Neuron (in vitro differentiated cells): ENCODE measurements around the gene C2orf69.

ENCODE experiments used
- H2AFZ ChIP-seq: one replicate; pipeline ENCODE4 v1.6.1; 2013; ENCODE audit warnings: low read depth, mild to moderate bottlenecking, inconsistent platforms, low read length, moderate library complexity
- H3K27me3 ChIP-seq: one replicate; pipeline ENCODE4 v1.6.1; 2013; ENCODE audit warnings: low read length; ENCODE audit not compliant: insufficient read depth
- H3K36me3 ChIP-seq: one replicate; pipeline ENCODE4 v1.6.1; 2013; ENCODE audit warnings: low read length; ENCODE audit not compliant: insufficient read depth
- H3K4me1 ChIP-seq: one replicate; pipeline ENCODE4 v1.6.1; 2013; ENCODE audit warnings: low read length; ENCODE audit not compliant: insufficient read depth
- H3K4me3 ChIP-seq: 2 replicates; pipeline ENCODE4 v1.5.1; 2013; ENCODE audit warnings: mild to moderate bottlenecking, low read length, moderate library complexity
- H3K9me3 ChIP-seq: one replicate; pipeline ENCODE4 v1.6.1; 2013; ENCODE audit warnings: low read length

C2orf69 gene

DNA sequence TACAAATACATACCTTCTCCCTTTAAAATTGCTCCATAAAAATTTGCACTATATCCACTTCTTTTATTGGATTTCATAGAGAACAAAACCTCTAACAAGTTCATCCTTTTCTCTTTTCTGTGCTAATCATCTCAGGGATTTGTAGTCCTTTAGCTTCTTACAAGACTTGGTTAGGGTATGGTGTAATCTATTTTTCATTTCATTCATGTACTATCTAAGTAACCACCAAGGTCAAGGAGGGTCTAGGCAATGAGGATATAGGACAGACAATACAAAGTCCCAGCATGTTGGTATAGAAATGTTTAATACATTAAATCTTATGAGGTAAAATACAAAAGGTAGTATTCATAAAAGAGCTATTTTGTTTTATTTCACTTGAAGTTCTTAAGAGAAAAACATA, 17.5 kb downstream of the C2orf69 start:
- Histone ChIP-seq H3K9me3 (no peaks in the 10 kb centered on the region), H2AFZ (no peak overlapping the region), H3K4me3 (no peak overlapping the region), H3K36me3 (peaks cover 52% of the 10 kb centered on the region), H3K4me1 (no peaks in the 10 kb centered on the region), H3K27me3 (no peaks in the 10 kb centered on the region)

DNA sequence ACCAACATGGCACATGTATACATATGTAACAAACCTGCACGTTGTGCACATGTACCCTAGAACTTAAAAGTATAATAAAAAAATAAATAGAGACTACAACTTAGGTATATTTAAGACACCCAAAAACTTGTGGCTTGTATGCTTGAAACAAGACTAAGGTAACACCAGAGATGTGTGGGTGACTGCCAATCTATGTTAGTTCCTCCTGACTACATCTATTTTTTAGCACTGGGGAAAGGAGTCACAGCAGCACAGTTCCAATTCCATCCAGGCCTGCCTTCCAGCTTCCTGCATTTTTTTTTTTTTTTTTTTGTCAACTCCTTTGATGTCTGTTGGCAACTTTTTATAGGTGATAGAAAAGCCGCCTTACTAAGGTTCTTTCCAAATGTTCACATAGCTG, 18.2 kb downstream of the C2orf69 start:
- Histone ChIP-seq H3K36me3 (peaks cover 56% of the 10 kb centered on the region), H3K4me3 (no peak overlapping the region), H3K4me1 (no peaks in the 10 kb centered on the region), H3K27me3 (no peaks in the 10 kb centered on the region), H3K9me3 (no peaks in the 10 kb centered on the region), H2AFZ (no peak overlapping the region)

DNA sequence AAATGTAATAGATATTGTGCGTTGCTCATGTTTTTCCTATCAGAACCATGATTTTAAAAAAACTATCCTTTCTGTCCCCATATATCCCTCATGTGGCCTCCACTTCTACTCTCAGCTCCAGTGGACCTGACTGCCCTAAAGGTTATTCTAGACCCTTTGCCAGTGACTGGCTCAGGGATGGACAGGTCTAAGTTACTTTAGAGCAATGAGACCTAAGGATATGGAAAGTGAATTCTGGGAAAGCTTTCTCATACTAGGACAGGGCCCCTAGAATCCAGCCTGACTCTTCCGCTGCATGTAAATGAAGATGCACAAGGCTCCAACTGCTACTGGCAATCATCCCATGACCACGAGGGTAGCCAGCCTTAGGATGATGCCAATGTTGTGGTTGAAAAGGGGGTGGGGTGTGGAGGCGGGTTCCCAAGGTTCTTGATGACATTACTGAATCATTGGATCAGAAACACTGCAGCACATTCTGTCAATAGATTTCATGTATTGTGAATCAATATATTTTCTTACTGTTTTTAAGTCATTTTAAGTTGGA, 21.3 kb downstream of the C2orf69 start:
- Histone ChIP-seq H3K9me3 (no peaks in the 10 kb centered on the region), H3K36me3 (peaks cover 62% of the 10 kb centered on the region), H3K4me3 (no peak overlapping the region), H2AFZ (no peak overlapping the region), H3K27me3 (no peaks in the 10 kb centered on the region), H3K4me1 (no peaks in the 10 kb centered on the region)

DNA sequence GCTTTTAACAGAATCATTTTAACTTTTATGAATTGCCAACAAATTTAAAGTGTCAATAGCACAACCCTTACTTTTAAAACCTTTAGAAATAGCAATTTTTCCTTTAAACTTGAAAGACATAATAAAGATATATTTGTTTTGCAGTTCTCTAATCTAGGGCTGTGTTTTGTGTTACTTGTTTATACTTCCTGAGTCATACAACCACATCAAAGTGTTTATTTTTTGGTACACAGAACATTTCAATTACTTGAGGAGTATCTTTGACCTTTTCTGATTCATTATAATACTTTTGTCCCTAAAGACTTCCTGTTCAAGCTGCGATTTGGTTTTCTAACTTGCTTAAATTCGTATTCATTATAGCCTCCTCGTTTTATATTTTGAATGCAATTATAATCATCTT, 22.4 kb downstream of the C2orf69 start:
- Histone ChIP-seq H3K4me1 (no peaks in the 10 kb centered on the region), H3K4me3 (no peak overlapping the region), H3K27me3 (no peaks in the 10 kb centered on the region), H2AFZ (no peak overlapping the region), H3K9me3 (no peaks in the 10 kb centered on the region), H3K36me3 (peaks cover 65% of the 10 kb centered on the region)

DNA sequence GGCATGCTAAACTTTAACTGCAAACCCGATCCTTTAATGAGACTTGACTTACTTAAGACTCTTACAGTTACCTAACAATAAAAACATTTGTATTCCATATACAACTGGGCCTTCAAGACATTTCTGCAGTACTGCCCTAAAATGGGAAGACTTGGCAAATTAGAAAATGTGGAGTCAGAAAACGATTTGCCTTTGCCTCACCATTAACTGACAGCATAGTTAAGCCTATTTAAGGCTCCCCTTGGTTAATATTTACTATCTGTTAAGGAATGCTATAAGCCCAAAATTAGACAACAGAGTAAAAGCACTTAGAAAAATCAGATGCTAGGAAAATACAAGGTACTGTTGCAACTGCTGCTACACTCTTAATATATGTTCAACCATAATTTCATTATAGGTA, 25.5 kb downstream of the C2orf69 start:
- no peaks in the 10 kb centered on the region for H3K4me1 ChIP-seq
- no peak overlapping the region for H3K4me3 ChIP-seq
- H3K27me3 ChIP-seq = no peaks in the 10 kb centered on the region
- H3K9me3 ChIP-seq = no peaks in the 10 kb centered on the region
- H3K36me3 ChIP-seq = peaks cover 61% of the 10 kb centered on the region
- H2AFZ ChIP-seq = no peak overlapping the region

DNA sequence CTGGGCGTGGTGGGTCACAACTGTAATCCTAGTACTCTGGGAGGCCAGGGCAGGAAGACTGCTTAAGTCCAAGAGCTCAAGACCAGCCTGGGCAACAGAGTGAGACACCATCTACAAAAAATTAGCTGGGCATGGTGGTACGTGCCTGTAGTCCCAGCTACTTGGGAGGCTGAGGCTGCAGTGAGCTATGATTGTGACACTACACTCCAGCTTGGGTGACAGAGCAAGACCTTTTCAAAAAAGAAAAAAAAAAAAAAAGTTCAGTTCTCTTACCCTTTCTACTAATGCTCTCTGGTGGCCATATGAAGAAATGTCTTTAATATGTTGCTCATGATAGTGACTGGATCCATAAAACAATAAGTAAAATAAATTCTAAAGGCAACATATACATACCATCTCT, 29.3 kb downstream of the C2orf69 start:
- Histone ChIP-seq H3K36me3 (peaks cover 52% of the 10 kb centered on the region), H3K27me3 (no peaks in the 10 kb centered on the region), H3K4me3 (no peak overlapping the region), H3K4me1 (no peaks in the 10 kb centered on the region), H3K9me3 (no peaks in the 10 kb centered on the region), H2AFZ (no peak overlapping the region)

DNA sequence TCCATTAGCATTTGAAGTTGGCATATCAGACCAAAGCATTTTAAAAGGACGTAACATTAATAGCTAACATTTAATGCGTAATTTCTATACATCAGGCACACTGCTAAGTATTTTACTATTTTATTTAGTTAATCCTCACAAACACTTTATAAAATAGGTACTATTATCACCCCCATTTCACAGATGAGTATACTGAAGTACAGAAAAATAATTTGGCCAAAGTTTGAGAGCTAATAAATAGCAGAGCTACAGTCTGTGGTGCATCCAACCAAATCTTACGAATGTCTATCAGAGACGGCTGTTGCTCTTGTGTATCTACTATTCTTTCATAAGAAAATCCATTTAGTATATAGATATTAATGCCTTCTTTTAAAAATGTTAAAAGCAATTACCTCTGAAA, 32.3 kb downstream of the C2orf69 start:
- Histone ChIP-seq H2AFZ (no peak overlapping the region), H3K27me3 (no peaks in the 10 kb centered on the region), H3K9me3 (no peaks in the 10 kb centered on the region), H3K4me1 (no peaks in the 10 kb centered on the region), H3K36me3 (peaks cover 58% of the 10 kb centered on the region), H3K4me3 (no peak overlapping the region)

DNA sequence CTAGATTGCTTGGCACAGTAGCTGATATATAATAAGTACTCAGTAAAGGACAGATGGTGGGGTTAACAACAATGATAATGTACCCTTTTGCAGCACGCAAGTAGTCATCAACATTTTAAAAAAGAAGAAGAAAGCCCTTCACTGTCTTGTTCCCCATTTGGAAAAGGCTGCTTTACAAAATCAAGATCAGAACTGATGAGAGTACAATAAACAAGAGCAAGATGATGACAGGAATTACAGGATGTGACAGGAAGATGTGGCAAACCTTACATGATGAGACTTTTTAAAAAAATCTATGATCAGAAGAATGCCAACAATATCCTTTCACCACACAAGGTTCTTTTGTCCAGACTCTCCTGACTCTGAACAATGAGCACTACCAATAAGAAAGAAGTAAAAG, 35.1 kb downstream of the C2orf69 start:
- Histone ChIP-seq H2AFZ (no peak overlapping the region), H3K4me1 (no peaks in the 10 kb centered on the region), H3K4me3 (no peak overlapping the region), H3K36me3 (peaks cover 58% of the 10 kb centered on the region), H3K9me3 (no peaks in the 10 kb centered on the region), H3K27me3 (no peaks in the 10 kb centered on the region)

DNA sequence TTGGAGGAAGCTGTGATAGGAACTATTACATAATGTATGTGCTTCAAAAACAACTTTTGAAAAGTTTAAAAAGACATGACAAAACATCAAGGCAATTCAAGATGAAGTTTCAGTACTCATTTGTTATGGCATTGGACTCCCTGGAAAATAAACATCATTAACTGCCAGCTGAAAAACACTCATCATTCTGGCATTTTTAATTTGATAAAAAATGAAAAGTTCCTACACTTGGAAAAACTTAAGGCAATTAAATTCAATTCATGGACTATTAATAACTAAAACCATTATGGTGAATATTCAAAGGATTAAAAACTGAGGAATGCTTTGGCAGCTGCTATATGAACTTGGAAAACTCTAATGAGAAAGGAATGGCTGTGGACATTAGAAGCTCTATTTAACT, 35.7 kb downstream of the C2orf69 start:
- no peak overlapping the region for H3K4me3 ChIP-seq
- H3K36me3 ChIP-seq = peaks cover 58% of the 10 kb centered on the region
- H3K4me1 ChIP-seq = no peaks in the 10 kb centered on the region
- H3K9me3 ChIP-seq = no peaks in the 10 kb centered on the region
- H3K27me3 ChIP-seq = no peaks in the 10 kb centered on the region
- H2AFZ ChIP-seq = no peak overlapping the region

DNA sequence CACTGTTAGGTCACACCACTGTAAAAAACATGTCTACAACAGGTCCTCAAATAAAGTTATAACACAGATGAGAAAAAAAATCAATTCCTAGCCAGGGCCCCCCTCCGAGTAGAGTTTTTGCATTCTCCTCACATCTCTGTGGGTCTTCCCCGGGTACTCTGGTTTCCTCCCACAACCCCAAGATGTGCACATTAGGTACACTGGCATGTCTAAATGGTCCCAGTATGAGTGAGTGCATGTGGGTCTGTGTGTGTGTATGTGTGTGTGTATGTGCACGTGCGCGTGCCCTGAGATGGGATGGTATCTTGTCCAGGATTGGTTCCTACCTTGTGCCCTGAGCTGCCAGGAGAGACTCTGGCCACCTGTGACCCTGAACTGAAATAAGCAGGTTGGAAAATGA, 39.3 kb downstream of the C2orf69 start:
- Histone ChIP-seq H3K9me3 (no peaks in the 10 kb centered on the region), H3K36me3 (peaks cover 39% of the 10 kb centered on the region), H3K4me3 (no peak overlapping the region), H3K27me3 (no peaks in the 10 kb centered on the region), H3K4me1 (no peaks in the 10 kb centered on the region), H2AFZ (no peak overlapping the region)

DNA sequence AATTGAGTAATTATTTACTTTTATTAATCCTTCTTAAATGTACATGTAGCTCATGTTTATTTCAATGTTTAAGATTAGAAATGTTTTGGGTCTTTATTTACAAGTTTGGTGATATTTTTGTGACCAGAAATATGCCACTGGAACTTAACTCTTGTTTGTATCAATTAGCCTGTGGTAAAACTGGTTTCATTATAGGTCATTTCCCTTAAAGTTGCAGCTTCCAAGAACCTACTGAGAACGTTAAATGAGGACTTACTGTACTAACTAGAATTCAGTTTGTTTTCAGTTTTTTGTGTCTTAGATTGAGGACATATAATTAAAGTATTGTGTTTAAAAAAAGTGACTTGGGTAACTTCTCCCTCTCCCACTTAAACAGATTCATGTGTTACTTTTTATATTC, 39.9 kb downstream of the C2orf69 start:
- no peaks in the 10 kb centered on the region for H3K27me3 ChIP-seq
- H3K4me1 ChIP-seq = no peaks in the 10 kb centered on the region
- H3K4me3 ChIP-seq = no peak overlapping the region
- H3K36me3 ChIP-seq = peaks cover 34% of the 10 kb centered on the region
- H2AFZ ChIP-seq = no peak overlapping the region
- H3K9me3 ChIP-seq = no peaks in the 10 kb centered on the region

DNA sequence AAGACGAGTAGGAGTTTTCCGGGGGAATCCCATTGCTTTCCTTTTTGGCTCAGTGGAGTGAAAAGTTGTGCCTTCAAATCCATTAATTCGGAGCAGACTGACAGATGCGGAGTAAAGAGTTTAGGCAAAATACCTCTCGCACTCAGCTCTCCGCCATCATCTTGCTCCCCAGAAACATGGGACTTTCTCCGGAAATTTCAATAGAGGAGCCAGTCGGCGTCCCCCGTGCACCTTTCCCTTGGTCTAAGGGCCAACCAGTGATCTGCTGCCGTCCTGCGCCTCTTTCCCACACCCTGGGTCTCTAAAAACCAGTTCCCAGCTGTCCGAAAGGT, 43.9 kb downstream of the C2orf69 start:
- Histone ChIP-seq H3K4me3 (peak overlapping the region; percentile 81), H3K36me3 (peaks cover 38% of the 10 kb centered on the region), H2AFZ (peak overlapping the region; percentile 92), H3K27me3 (no peaks in the 10 kb centered on the region), H3K9me3 (no peaks in the 10 kb centered on the region), H3K4me1 (peaks cover 8% of the 10 kb centered on the region)

DNA sequence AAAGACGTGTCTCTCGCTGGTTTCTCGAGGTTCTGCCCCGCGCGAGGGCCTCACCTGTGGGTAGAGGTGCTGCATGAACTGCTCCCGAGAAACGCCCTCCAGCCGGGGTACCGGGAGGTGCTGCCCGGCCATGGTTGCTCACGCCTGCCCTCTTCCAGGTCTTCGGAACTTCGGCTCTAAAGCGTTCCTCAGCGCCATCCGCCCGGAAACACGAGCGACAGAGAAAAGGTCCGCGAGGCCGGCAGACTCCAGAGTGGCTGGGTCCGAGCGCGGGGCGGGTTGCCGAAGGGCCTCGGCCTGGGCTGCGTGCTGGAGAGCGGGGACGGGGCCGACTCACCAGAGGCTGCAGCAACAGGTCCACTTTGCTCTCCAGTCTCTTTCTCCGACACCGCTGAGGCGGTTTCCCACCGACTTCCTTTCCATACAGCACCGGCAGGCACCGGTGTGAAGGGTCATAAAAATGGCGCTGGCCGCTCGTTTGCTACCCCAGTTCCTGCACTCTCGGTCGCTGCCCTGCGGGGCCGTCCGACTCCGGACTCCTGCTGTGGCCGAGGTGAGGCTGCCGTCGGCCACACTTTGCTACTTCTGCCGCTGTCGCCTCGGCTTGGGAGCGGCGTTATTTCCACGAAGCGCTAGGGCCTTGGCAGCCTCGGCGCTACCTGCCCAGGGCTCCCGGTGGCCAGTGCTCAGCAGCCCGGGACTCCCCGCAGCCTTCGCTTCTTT, 44.4 kb downstream of the C2orf69 start, which contains the start of the genes MAIP1 and TYW5:
MAIP1 (plus strand) TSS at position 244 of the 723 bp plus-strand sequence; CDS start at position 461, 217 bp downstream.
TYW5 (minus strand) TSS at position 153 of the 723 bp plus-strand sequence; CDS start at position 132, 21 bp downstream.
- H3K9me3 ChIP-seq = no peaks in the 10 kb centered on the region
- no peaks in the 10 kb centered on the region for H3K27me3 ChIP-seq
- H3K36me3 ChIP-seq = peaks cover 38% of the 10 kb centered on the region
- peak within 1 kb of the TSS; percentile 92 for H2AFZ ChIP-seq
- H3K4me3 ChIP-seq = peak within 1 kb of the TSS; percentile 81
- H3K4me1 ChIP-seq = peaks cover 8% of the 10 kb centered on the region

DNA sequence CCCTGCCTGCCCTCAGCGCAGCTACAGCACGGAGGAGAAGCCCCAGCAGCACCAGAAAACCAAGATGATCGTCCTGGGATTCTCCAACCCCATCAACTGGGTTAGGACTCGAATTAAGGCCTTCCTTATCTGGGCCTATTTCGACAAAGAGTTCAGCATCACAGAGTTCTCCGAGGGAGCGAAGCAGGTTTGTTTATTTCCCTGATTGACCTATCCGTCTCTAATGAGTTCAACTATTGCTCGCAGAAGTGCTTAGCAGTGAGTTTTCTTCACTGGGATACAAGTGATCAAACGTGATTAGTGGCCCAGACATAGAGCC, 44.9 kb downstream of the C2orf69 start:
- Histone ChIP-seq H3K4me1 (peaks cover 8% of the 10 kb centered on the region), H2AFZ (peak overlapping the region; percentile 92), H3K36me3 (peaks cover 38% of the 10 kb centered on the region), H3K4me3 (peak overlapping the region; percentile 81), H3K9me3 (no peaks in the 10 kb centered on the region), H3K27me3 (no peaks in the 10 kb centered on the region)
